Measurements from ENCODE around the gene DPF3.

The DPF3 gene

DNA sequence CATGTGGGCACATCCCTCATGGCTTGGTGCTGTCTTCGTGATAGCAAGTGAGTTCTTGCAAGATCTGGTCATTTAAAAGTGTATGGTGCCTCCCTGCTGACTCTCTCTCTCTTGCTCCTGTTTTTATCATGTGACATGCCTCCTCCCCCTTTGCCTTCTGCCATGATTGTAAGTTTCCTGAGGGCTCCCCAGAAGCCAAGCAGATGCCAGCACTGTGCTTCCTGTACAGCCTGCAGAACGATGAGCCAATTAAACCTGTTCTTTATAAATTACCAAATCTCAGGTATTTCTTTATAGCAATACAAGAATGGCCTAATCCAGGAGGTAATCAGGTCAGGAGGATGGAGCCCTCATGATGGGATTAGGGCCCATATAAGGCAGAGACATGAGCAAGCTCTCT is 116.3 kb downstream of the DPF3 start:
- DNase-seq (ENCODE audit: low read depth, low spot score), result no peak
- TF ChIP-seq, protein P1, sequence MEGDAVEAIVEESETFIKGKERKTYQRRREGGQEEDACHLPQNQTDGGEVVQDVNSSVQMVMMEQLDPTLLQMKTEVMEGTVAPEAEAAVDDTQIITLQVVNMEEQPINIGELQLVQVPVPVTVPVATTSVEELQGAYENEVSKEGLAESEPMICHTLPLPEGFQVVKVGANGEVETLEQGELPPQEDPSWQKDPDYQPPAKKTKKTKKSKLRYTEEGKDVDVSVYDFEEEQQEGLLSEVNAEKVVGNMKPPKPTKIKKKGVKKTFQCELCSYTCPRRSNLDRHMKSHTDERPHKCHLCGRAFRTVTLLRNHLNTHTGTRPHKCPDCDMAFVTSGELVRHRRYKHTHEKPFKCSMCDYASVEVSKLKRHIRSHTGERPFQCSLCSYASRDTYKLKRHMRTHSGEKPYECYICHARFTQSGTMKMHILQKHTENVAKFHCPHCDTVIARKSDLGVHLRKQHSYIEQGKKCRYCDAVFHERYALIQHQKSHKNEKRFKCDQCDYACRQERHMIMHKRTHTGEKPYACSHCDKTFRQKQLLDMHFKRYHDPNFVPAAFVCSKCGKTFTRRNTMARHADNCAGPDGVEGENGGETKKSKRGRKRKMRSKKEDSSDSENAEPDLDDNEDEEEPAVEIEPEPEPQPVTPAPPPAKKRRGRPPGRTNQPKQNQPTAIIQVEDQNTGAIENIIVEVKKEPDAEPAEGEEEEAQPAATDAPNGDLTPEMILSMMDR (IDR thresholded peaks at IDR 0.05; ENCODE audit: low read depth, low read length), result no peak
- no peak overlapping the region for H3K4me3 ChIP-seq (ENCODE audit: low read depth, low read length)
- in situ Hi-C loops (cut with HindIII; ENCODE audit: low sequenced_read_pairs), result no loop called here

- DNase-seq (ENCODE audit: low read depth, low spot score), result no peak
- TF ChIP-seq, protein P1 (IDR thresholded peaks at IDR 0.05; ENCODE audit: low read depth, low read length), result no peak
- H3K4me3 ChIP-seq (ENCODE audit: low read depth, low read length), result no peak overlapping the region
- in situ Hi-C loops (cut with HindIII; ENCODE audit: low sequenced_read_pairs), result no loop called here
Measured at GRCh38 chr14:72776701-72777261, 117.1 kb downstream of the DPF3 start.

GRCh38 chr14:72775923-72776554 is 117.9 kb downstream of the DPF3 start:
- DNase-seq (ENCODE audit: low read depth, low spot score), result no peak
- H3K4me3 ChIP-seq (ENCODE audit: low read depth, low read length), result no peak overlapping the region
- in situ Hi-C loops (cut with HindIII; ENCODE audit: low sequenced_read_pairs), result no loop called here
- TF ChIP-seq, protein P1 (IDR thresholded peaks at IDR 0.05; ENCODE audit: low read depth, low read length), result no peak

- in situ Hi-C loops (cut with HindIII; ENCODE audit: low sequenced_read_pairs), result no loop called here
- no peak for DNase-seq (ENCODE audit: low read depth, low spot score)
- TF ChIP-seq, protein P1 (IDR thresholded peaks at IDR 0.05; ENCODE audit: low read depth, low read length), result no peak
- H3K4me3 ChIP-seq (ENCODE audit: low read depth, low read length), result no peak overlapping the region
Measured at GRCh38 chr14:72774894-72775620, 118.8 kb downstream of the DPF3 start.

GRCh38 chr14:72774141-72774540 is 119.8 kb downstream of the DPF3 start:
- in situ Hi-C loops (cut with HindIII; ENCODE audit: low sequenced_read_pairs), result no loop called here
- DNase-seq (ENCODE audit: low read depth, low spot score), result no peak
- no peak overlapping the region for H3K4me3 ChIP-seq (ENCODE audit: low read depth, low read length)
- TF ChIP-seq, protein P1 (IDR thresholded peaks at IDR 0.05; ENCODE audit: low read depth, low read length), result no peak

DNA sequence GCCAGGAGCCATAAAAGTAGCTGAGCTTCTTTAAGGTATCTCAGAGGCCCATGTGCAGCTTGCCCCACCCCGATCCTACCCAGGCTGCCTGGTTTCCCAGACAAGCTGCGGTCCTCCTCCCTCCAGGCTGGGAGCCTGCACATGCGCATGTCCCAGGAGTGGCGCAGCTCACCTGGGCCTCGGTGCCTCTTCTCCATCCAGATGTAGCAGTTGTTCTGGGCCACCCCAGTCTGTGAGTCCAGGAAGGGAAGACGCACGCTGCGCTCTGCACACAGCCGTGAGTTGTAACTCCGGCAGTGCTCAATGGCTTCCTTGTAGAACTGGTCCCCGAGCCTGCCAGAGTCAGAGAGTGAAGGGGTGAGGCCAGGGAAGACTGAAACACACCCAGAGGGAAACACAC is 122.3 kb downstream of the DPF3 start:
- TF ChIP-seq, protein P1 (IDR thresholded peaks at IDR 0.05; ENCODE audit: low read depth, low read length), result no peak
- in situ Hi-C loops (cut with HindIII; ENCODE audit: low sequenced_read_pairs), result no loop called here
- H3K4me3 ChIP-seq (ENCODE audit: low read depth, low read length), result no peak overlapping the region
- DNase-seq (ENCODE audit: low read depth, low spot score), result no peak
